Kidney capillary endothelial cell (primary cell): ENCODE measurements around the gene ARHGAP26.

ENCODE experiments used
- DNase-seq: peaks from one replicate; pipeline ENCODE4 v3.0.0-alpha.2; 2018; ENCODE audit warnings: low spot score

Gene ARHGAP26

DNA sequence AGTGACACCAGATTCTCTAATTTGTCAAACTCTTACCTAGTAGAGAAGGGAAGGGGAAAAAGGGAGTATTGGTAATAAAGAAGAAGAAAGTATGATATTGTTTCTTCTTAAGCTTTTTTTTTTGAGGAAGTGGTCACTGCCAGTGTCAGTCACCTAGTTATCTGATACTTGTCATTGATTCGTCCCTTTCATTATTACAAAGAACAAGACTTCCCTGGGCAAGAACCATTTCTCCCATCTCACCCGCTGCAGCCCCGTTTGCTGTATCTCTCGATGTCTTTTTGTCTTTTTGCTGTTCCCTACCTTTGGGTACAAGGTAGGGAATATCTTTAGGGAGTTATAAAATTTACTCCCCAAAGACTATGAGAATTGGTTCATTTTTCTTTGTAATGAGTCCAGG, 249.0 kb downstream of the ARHGAP26 start:
- DNase-seq, result no peak

DNA sequence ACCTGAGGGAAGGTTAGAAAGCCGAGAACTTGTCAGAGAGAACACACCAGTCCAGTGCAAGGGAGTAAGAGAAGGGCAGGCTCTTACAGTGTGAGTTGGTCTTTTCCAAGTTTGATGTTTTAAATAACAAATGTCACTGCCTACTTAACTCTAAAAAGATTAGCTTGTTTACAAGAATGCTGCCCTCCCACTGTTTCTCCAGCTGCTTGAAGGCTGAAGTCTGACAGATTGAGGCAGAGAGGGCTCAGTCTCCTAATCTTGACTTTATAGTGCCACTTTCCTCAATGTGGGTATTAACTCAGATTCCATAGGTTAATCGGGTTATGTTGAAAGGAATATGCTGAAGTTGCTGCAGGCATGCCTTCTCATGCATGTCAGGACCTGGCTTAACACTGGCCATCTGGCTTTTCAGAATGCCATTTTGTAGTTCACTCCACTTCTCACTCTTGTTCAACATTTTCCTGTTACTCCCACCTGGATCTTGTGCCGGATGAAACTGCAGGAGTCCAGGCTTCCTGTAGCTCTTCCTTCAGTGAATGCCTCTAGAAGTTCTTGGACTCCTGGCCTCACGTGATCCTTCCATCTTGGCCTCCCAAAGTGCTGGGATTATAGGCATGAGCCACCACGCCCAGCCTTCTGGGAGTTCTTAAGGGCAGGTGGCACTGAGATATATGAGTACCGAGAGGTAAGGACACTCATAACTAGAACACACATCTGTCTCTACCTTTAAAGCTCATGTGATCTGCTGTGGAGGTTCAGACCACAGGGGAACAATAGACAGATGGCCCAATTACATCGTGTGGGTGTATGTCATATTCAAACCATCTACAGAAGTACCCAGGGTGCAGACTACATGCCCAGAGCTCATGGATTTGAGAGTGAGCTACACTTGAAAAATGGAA, 249.7 kb downstream of the ARHGAP26 start:
- no peak for DNase-seq

DNA sequence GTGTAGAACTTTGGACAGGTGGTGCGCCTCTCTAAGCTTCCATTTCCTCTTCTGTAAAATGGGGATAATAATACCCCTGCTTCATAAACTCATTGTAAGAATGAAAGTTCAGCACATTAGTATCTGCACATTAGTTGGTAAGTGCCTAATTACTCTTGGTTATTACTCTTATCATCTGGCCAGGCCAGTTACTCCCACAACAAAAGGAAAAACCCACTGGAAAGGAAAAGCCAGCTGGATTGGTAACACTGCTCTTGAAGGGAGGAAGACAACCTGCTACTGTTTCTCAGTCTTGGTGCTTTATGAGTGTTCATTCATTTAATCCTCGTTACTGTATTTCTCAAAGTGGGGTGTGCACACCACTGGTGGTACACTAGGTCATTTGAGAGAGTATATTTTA, 251.4 kb downstream of the ARHGAP26 start:
- no peak for DNase-seq

DNA sequence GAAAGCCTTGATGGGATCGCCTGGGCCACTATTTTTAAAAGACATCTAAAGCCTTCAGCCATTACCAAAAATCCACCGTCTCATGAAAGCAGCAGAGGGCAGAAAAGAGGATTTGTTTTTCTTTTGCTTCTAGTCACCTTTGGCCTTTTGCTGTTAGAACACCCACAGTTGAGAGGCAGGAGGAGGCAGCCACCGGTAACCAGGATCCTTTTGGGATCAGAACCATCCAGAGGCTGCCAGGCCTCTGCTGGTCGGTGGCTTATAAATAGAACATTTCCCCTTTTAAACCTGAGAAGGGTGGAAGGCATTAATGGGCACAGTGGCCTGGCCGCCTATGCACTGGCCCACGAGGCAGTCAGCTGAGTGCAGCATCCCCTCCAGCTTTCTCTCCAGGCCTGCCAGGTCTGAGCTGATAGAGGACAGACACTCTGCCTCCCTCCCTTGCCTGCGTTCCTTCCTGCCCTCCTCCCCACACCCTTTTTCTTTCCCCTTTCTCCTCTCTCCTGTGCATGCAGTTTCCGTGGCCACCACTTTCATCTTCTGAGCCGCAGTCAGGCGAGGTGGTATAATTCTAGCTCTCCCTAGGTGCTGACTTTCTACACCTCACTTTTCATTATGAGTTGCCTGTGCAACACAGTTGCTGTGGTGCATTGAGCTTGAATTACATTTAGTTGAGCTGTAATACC, 253.4 kb downstream of the ARHGAP26 start:
- no peak for DNase-seq

DNA sequence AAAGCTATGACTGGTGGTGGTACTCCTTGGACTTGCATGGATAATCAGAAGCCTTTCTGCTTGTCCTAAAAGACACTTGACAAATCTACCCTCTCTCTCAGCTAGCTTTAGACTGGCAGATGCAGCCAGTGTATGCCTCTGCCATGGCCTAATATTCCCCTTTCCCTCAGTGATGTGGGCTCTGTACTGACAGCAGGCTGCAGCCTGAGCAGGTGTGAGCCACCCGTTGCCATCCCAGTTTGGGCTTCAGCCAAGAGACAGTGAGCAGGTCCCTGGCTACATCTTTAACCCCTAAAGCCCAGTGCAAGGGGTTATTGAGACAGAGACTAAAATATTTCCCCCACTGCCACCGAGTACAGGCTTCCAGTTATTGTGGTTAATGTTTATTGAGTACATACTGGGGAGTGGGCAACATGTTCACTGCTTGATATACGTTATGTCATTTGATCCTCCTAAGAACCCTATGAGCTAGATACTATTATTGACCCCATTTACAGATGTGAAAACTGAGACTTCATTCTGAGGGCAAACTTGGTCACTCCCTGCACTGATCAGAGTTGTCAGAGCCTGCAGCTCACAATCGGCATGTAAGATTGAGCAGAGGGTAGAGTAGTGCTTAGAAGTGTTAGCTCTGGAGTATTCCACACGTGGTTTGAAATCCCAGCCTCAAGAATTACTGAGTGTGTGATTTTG, 254.2 kb downstream of the ARHGAP26 start:
- no peak for DNase-seq

DNA sequence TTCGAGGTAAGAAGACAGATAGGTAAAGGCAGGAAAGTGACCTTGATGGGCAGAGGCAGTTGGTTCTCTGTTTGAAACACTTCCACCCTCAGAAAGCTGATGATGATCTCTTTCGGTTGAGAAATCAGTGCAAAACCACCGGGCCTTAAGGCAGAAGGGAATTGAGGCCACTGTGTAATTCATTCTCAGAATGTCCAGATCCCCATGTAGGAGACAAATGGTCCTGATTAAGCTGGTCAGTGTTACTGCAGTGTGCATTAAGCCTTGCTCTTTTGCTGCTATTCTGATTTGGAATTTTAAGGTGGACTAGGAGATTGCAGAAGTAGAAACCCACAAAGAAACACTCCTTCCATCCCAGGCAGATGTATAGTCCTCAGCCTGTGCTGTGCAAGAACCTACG, 255.2 kb downstream of the ARHGAP26 start:
- no peak for DNase-seq

DNA sequence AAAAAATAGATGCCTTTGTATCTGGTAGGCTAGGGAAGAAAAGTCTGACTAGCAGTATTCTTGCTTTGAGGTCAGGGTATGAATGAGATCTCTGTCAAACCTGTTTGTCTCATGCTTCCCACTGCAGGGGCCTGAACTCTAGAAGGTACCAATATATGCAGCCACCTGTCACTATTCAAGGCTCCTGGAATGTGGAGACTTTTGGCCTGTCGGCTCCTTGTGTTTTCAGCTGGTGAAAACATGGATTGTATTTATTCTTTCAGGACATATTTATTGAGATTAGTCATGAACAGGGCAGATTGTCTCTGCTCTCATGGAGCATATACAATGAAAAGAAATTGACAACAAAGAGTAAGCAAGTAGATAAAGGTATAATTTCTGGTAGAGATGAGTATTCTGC, 255.8 kb downstream of the ARHGAP26 start:
- no peak for DNase-seq

DNA sequence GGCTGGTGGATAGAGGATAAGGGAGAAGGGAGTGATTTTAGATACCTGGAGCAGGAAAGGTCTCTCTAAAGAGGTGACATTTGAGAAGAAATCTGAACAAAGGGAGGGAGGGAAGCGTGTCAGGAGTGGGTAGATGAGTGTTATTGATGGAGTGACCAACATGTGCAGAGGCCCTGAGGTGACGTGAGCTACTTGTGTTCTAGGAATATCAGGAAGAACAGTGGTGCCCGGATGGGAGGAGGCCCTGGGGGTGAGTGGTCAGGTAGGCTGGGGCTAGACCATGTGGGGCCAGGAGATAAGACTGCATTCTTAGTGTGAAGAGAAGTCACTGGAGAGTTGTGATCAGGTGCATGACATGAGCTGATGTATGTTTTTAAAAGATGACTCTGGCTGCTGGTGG, 256.2 kb downstream of the ARHGAP26 start:
- DNase-seq, result no peak

DNA sequence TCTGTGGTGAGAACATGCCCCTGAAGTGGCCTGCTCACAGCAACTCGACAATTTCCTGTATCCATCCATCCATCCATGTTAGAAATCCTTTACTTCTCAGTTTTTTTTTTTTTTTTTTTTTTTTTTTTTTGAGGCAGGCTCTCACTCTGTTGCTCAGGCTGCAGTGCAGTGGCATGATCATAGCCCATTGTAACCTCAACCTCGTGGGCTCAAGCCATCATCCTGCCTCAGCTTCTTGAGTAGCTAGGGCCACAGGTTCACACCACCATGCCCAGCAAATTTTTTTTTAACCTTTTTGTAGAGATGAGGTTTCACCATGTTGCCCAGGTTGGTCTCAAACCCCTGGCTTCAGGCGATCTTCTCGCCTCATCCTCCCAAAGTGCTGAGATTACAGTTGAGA, 259.1 kb downstream of the ARHGAP26 start:
- no peak for DNase-seq

DNA sequence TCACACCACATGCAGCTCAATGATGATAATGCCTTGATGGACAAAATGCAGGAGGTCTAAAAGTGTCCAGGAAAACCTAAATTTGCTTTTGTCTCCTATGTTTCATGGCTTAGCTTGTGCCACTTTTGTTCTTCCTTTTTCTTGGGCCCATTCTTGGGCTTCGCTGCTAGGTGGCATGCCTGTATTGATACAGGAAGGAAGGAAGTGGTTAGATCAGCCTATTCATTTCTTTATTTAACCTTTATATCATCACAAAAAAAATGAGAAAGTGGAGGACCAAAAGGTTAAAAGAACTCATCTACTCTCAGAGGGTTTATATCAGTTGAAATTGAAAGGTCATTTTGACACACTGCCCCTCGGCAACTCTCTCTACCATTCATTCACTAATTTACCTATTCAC, 260.2 kb downstream of the ARHGAP26 start:
- no peak for DNase-seq

DNA sequence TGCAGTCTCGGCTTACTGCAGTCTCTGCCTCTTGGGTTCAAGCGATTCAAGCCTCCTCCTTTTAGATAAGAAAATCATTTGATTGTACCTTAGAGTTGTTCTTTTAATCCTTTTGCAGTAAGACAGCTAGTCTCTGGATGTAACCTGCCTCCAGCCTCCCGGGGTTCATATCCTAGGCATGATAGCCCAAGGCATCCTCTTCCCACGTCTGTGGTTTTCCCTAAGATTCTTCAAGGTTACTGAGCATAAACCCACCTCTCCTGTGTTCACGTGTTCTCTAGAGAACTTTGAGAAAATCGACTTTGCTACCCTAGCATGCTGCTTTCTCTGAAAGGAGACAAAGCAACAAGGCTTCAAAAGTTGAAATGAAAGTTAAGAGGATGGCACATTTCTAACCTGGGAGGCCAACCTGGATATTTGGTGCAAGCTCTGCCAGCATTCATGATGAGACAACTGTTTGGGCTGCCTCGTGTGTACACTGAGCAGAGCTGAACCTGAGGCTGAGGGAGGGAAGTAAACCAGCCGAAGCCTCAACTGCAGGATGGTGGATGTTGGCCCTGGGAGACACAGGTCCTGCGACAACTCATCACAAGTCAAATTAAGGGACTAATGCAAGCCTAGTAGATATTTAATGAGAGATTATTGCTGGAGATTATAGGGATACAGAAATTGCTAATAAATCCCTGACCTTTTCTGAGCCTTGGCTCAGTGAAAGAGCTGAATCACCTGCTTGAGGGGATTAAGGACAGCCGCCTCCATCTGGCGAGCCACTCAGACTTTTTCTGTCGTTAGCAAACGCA, 261.8 kb downstream of the ARHGAP26 start:
- no peak for DNase-seq

DNA sequence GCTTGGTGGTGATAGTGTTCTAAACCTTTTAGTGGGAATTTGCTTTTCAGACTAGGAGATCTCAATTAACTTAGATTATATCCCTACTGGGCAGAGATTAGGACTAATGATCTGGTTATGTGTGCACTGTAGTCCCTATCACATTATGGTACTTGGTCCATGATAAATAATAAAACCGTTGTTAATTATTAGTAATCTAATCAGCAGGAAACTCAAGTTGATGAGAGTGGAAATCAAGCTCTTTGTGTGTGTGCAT, 262.3 kb downstream of the ARHGAP26 start:
- no peak for DNase-seq

DNA sequence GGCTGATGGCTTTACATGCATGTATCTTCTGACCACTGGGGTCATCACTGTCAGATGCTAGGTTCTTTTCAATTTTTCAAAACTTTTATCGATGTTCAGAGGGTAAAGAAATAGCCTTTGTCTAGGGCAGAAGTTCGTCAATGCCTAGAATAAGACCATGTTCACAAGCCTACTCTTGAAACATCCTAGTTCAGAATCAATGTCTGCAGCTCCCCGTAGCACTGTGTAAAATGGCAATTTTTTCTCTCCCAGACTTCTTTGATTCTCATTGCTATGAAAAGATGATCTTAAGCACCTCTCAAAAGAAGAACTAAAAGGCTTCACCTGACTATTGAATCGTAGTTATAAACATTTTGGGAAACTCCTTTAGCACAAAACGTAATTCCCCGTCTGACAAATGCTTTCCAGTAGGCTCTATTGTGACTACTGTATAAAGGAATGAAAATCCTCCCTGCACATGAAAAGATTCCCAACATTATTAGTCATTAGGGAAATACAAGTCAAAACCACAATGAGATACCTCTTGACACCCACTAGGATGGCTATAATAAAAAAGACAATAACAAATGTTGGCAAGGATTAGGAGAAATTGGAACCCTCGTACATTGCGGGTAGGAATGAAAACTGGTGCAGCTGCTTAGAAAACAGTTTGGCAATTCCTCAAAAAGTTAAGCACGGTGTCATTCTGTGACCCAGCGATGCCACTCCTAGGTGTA, 263.5 kb downstream of the ARHGAP26 start:
- DNase-seq, result no peak

DNA sequence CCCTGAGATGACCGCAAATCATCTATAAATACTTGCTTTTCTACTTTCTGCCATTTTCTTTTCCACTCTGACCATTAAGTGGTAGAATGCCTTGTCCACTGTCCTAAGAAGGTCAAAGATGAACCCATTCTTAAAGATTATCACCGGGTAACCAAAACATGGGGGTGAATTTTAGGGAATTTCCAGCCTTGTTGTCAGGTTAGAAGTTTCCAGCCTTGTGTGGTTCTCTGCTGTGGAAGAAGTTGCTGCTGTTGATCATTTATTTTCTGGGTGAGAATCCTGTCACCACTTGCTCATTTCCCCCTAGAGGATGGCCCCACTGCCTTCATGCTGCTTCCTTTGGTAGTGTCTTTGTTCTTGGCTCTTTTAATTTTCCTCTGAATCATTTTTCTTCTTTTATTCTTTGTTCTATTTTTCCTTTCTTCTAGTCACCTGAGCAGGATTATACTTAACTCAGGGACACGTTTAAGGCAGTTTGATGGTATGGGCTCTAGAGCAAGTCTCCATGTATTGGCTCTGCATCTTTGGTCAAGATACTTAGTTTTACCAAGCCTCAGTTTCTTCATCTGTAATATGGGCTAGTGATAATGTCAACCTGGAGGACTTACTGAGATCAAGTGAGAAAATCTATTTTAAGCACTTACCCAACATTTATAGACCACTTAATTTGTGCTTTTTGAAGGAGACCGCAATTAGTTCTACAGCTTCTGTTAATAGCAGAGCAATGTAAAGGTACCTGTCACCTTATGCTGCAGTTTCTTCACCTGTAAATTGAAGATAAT, 266.2 kb downstream of the ARHGAP26 start:
- DNase-seq, result no peak

DNA sequence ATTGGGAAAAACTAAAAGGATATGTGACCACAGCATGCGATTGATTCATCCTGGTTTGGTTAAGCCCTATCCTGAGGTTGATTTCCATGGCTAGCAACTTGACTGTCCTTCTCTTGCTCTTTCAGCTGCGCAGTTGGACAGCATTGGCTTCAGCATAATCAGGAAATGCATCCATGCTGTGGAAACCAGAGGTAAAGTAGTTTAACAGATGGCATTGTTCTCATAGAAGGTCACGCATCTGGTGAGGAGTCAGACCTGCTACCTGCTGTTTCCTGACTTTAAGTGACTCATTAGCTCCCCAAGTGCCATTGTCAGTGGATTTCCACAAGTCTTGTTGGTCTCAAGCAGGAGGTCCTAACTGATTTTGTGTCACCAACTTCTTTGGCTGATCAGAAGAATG, 266.9 kb downstream of the ARHGAP26 start:
- peak; percentile 97 for DNase-seq

DNA sequence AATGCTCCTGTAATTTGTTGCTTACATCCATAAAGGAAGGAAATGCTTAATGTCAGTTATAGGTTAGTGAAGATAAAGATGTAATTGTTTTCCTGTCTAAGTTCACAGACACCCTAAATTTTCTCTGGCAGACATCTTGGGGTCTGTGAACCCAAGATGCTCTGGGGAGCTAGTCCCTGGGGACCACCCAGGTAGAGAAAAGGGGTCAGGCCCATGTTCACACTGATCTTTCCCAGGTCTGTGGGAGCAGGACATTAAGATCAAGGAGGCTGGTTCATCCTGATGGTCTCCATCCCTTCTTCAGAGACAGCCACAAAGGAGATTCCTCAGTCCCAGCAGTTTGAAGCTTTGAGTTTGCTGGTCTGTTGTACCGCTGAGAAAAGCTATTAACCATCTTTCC, 267.5 kb downstream of the ARHGAP26 start:
- no peak for DNase-seq

DNA sequence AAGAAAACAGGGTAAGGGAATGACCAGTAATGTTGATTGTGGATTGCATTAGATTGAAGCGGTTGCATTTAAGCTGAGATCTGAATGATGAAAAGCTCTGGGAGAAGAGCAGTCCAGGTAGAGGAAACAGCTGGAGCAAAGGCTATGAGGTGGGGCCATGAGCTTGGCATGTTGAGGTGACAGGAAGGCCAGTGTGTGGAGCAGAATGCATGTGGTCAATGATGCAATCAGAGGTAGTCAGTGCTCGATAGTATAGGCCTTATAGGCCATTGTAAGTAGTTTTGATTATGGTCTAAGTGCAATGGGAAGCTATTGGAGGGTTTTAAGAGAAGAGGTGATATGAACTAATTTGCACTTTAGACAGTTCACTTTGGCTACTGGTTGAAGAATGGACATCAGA, 270.4 kb downstream of the ARHGAP26 start:
- DNase-seq, result no peak

DNA sequence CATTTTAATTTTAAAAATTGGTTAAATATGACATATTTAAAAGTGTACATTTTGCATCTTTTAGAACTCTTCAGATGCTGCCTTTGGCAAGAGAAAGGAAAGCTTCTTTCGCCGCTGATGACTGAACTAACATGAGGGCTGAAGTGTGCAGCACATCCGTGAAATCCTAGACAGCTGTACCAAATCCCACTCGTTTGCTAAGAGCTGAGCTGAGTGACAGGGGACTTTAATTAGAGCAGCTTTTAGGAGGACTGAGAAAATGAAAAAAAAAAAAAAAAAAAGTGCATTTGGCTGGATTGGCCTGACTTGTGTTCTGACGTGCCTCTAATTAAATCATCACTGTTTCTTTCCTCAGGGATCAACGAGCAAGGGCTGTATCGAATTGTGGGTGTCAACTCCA, 271.3 kb downstream of the ARHGAP26 start:
- no peak for DNase-seq

DNA sequence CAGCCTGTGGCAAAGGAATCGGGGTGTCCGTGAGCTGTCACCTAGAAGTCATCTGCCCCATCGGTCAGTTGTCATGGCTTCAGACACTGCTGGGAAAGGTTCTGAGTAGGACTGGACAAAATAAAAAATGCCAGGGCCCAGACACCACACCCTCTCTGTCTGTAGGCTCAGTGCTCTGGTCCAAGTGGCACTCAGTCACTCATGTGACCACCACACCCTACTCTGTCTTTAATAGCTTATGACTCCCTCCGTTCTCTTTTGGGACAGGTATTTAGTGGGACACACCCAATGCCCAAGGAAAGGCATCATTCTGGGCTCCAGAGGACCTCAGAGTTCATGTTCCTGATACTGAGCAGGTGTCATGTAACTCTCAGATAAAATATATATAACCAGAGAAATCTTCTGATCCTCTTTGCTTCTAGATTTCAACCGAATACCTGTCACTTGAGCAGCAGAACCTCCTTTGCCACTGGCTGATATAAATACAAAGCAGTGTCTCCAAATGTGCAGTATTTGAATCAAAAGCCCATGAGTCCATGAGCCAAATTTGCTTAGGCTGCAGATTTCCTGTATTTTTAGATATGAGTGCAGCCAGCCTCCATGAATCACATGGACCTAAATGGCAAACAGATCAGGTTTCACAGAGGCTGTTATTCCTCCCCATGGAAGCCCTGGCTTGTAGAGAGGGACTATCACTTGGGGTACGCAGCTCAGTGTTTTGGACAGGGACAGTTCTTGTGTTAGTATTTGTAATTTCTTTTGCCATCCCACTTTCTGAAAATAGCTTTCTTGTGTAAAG, 272.0 kb downstream of the ARHGAP26 start:
- no peak for DNase-seq

DNA sequence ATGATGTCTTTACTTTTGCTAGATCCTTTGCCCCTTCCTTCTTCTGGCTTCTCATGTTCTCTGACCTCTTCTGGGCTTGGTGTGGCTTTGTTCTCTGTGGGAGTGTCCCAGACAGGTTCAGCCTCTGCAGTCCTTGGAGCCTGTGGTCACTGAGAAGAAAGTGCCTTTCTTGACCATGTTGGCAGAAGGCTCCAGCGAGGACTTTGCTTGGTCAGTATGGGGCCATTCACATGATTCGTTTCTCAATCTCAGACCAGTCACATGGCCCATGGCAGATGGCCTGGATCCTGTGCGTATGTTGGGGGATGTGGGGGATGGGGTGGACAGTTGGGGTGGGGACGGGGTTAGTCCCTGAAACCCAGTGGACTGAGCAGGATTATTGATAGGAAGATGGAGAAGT, 274.1 kb downstream of the ARHGAP26 start:
- DNase-seq, result no peak
